SK-N-SH treated with all-trans-retinoic acid at 6 μM for 48 hours (cell line): ENCODE results near the gene LCP1.

Experiments used
- ATAC-seq: fragments of 200-7000 bp; cut with Tn5 transposase; 3 replicates; pipeline ENCODE4 v1.9.1; 2020; ENCODE audit warnings: mild to moderate bottlenecking, moderate library complexity
- ARNTL ChIP-seq: fragments of 450-650 bp; formaldehyde crosslinking; IDR thresholded peaks from 2 replicates; pipeline ENCODE4 v1.5.0; 2020; ENCODE audit warnings: low read depth, mild to moderate bottlenecking, moderate library complexity, borderline replicate concordance
- BACH2 ChIP-seq: fragments of 250-450 bp; sonication (Bioruptor Pico); IDR thresholded peaks from 2 replicates; pipeline ENCODE4 v1.9.0; 2021; ENCODE audit warnings: mild to moderate bottlenecking, borderline replicate concordance
- CSDC2 ChIP-seq: fragments of 250-450 bp; sonication (Bioruptor Pico); IDR thresholded peaks from 2 replicates; pipeline ENCODE4 v1.5.0; 2020; ENCODE audit warnings: mild to moderate bottlenecking, moderate library complexity
- ESRRG ChIP-seq: fragments of 250-450 bp; sonication (Bioruptor Pico); IDR thresholded peaks from 2 replicates; pipeline ENCODE4 v1.6.1; 2021; ENCODE audit warnings: mild to moderate bottlenecking
- GLIS3 ChIP-seq: fragments of 250-450 bp; sonication (Bioruptor Pico); IDR thresholded peaks from 2 replicates; pipeline ENCODE4 v1.5.0; 2020; ENCODE audit warnings: mild to moderate bottlenecking, moderate library complexity
- ISL1 ChIP-seq: fragments of 250-450 bp; sonication (Bioruptor Pico); IDR thresholded peaks from 2 replicates; pipeline ENCODE4 v2.1.2; 2022; ENCODE audit warnings: mild to moderate bottlenecking, moderate library complexity
- OSR1 ChIP-seq: fragments of 250-450 bp; sonication (Bioruptor Pico); IDR thresholded peaks from 2 replicates; pipeline ENCODE4 v1.8.0; 2022; ENCODE audit warnings: moderate library complexity, mild to moderate bottlenecking, inconsistent platforms
- PPARA ChIP-seq: fragments of 250-450 bp; sonication (Bioruptor Pico); IDR thresholded peaks from 2 replicates; pipeline ENCODE4 v1.5.0; 2020; ENCODE audit warnings: mild to moderate bottlenecking, borderline replicate concordance
- SNAI2 ChIP-seq: fragments of 250-450 bp; sonication (Bioruptor Pico); IDR thresholded peaks from 2 replicates; pipeline ENCODE4 v1.5.0; 2020; ENCODE audit warnings: mild to moderate bottlenecking, moderate library complexity
- TCF4 ChIP-seq: fragments of 250-450 bp; sonication (Bioruptor Pico); IDR thresholded peaks from 2 replicates; pipeline ENCODE4 v1.8.0; 2021; ENCODE audit warnings: mild to moderate bottlenecking, moderate library complexity, borderline replicate concordance
- TOX ChIP-seq: fragments of 250-450 bp; sonication (Bioruptor Pico); IDR thresholded peaks from 2 replicates; pipeline ENCODE4 v1.8.0; 2021; ENCODE audit warnings: mild to moderate bottlenecking, moderate library complexity, borderline replicate concordance
- ZC3H10 ChIP-seq: fragments of 250-450 bp; sonication (Bioruptor Pico); IDR thresholded peaks from 2 replicates; pipeline ENCODE4 v1.5.1; 2021; ENCODE audit warnings: mild to moderate bottlenecking, moderate library complexity
- ZFP3 ChIP-seq: fragments of 250-450 bp; sonication (Bioruptor Pico); IDR thresholded peaks from 2 replicates; pipeline ENCODE4 v1.5.0; 2020; ENCODE audit warnings: mild to moderate bottlenecking, moderate library complexity
- ZFP30 ChIP-seq: fragments of 450-650 bp; formaldehyde crosslinking; IDR thresholded peaks from 2 replicates; pipeline ENCODE4 v1.5.0; 2022; ENCODE audit warnings: mild to moderate bottlenecking, moderate library complexity
- ZNF565 ChIP-seq: fragments of 450-650 bp; formaldehyde crosslinking; conservative IDR thresholded peaks from 2 replicates; pipeline ENCODE4 v1.5.0; 2020; ENCODE audit warnings: low read depth, mild to moderate bottlenecking, moderate library complexity
- ZNF70 ChIP-seq: fragments of 450-650 bp; formaldehyde crosslinking; IDR thresholded peaks from 2 replicates; pipeline ENCODE4 v1.5.0; 2020; ENCODE audit warnings: mild to moderate bottlenecking, moderate library complexity
- ZNF8 ChIP-seq: fragments of 450-650 bp; formaldehyde crosslinking; IDR thresholded peaks from 2 replicates; pipeline ENCODE4 v1.5.0; 2020; ENCODE audit warnings: mild to moderate bottlenecking, moderate library complexity
- TF ChIP-seq, protein P1 (sequence below): fragments of 250-450 bp; sonication (Bioruptor Pico); IDR thresholded peaks from 2 replicates; pipeline ENCODE4 v1.8.0; 2020; ENCODE audit warnings: mild to moderate bottlenecking, moderate library complexity, borderline replicate concordance
- TF ChIP-seq, protein P2 (sequence below): fragments of 250-450 bp; sonication (Bioruptor Pico); IDR thresholded peaks from 2 replicates; pipeline ENCODE4 v1.8.0; 2021; ENCODE audit warnings: low read depth, mild to moderate bottlenecking, moderate library complexity, borderline replicate concordance
- TF ChIP-seq, protein P3 (sequence below): fragments of 250-450 bp; sonication (Bioruptor Pico); IDR thresholded peaks from 2 replicates; pipeline ENCODE4 v1.5.0; 2020; ENCODE audit warnings: mild to moderate bottlenecking, moderate library complexity
- TF ChIP-seq, protein P4 (sequence below): fragments of 250-450 bp; sonication (Bioruptor Pico); IDR thresholded peaks from 2 replicates; pipeline ENCODE4 v1.5.1; 2020; ENCODE audit warnings: low read depth, mild to moderate bottlenecking, moderate library complexity

Gene LCP1

DNA sequence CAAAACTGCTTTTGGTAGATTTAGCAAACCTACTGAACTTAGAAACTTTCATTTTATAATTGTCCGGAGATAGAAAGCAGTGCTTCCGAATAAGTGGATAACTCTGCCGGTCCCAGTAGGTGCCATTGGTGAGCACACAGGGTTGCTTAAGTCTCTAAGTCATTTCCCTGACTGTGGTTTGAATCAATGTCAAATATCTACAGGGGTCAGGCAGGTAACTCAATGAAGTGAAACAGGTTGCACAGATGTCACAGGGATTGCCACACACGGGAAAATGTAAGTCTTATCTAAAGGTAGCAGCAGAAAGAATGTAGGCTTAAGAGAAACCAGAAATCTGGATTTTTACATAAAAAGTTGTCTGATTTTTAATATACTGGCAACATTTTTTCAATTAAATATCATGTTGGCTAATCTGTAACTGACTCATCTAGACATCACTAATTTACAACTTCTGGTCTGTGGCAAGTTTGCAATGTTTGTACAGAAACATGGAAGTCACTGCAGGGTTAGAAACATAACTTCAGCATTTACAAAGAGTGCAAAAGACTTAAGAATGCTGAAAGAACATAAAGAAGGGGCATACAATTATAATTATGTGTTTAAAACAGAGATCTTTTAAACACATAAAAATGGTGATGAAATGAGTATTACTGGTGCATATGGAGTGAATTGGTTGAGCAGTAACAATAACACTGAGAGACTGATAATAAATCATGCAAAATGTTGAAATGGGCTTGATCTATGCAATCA, 15.5 kb upstream of the LCP1 start:
- TF ChIP-seq, protein P1, sequence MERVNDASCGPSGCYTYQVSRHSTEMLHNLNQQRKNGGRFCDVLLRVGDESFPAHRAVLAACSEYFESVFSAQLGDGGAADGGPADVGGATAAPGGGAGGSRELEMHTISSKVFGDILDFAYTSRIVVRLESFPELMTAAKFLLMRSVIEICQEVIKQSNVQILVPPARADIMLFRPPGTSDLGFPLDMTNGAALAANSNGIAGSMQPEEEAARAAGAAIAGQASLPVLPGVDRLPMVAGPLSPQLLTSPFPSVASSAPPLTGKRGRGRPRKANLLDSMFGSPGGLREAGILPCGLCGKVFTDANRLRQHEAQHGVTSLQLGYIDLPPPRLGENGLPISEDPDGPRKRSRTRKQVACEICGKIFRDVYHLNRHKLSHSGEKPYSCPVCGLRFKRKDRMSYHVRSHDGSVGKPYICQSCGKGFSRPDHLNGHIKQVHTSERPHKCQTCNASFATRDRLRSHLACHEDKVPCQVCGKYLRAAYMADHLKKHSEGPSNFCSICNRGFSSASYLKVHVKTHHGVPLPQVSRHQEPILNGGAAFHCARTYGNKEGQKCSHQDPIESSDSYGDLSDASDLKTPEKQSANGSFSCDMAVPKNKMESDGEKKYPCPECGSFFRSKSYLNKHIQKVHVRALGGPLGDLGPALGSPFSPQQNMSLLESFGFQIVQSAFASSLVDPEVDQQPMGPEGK (CRISPR knock-in tag): no peak
- TF ChIP-seq ZNF565 (CRISPR knock-in tag) (no peak), TCF4 (CRISPR knock-in tag) (no peak), ZFP30 (CRISPR knock-in tag) (no peak), ZFP3 (no peak), ZNF70 (CRISPR knock-in tag) (no peak), OSR1 (CRISPR knock-in tag) (no peak), BACH2 (CRISPR knock-in tag) (no peak), ZC3H10 (no peak)
- TF ChIP-seq, protein P2, sequence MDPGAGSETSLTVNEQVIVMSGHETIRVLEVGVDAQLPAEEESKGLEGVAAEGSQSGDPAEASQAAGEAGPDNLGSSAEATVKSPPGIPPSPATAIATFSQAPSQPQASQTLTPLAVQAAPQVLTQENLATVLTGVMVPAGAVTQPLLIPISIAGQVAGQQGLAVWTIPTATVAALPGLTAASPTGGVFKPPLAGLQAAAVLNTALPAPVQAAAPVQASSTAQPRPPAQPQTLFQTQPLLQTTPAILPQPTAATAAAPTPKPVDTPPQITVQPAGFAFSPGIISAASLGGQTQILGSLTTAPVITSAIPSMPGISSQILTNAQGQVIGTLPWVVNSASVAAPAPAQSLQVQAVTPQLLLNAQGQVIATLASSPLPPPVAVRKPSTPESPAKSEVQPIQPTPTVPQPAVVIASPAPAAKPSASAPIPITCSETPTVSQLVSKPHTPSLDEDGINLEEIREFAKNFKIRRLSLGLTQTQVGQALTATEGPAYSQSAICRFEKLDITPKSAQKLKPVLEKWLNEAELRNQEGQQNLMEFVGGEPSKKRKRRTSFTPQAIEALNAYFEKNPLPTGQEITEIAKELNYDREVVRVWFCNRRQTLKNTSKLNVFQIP (CRISPR knock-in tag): no peak
- TF ChIP-seq, protein P3, sequence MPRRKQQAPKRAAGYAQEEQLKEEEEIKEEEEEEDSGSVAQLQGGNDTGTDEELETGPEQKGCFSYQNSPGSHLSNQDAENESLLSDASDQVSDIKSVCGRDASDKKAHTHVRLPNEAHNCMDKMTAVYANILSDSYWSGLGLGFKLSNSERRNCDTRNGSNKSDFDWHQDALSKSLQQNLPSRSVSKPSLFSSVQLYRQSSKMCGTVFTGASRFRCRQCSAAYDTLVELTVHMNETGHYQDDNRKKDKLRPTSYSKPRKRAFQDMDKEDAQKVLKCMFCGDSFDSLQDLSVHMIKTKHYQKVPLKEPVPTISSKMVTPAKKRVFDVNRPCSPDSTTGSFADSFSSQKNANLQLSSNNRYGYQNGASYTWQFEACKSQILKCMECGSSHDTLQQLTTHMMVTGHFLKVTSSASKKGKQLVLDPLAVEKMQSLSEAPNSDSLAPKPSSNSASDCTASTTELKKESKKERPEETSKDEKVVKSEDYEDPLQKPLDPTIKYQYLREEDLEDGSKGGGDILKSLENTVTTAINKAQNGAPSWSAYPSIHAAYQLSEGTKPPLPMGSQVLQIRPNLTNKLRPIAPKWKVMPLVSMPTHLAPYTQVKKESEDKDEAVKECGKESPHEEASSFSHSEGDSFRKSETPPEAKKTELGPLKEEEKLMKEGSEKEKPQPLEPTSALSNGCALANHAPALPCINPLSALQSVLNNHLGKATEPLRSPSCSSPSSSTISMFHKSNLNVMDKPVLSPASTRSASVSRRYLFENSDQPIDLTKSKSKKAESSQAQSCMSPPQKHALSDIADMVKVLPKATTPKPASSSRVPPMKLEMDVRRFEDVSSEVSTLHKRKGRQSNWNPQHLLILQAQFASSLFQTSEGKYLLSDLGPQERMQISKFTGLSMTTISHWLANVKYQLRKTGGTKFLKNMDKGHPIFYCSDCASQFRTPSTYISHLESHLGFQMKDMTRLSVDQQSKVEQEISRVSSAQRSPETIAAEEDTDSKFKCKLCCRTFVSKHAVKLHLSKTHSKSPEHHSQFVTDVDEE (CRISPR knock-in tag): no peak
- ATAC-seq: no peak

DNA sequence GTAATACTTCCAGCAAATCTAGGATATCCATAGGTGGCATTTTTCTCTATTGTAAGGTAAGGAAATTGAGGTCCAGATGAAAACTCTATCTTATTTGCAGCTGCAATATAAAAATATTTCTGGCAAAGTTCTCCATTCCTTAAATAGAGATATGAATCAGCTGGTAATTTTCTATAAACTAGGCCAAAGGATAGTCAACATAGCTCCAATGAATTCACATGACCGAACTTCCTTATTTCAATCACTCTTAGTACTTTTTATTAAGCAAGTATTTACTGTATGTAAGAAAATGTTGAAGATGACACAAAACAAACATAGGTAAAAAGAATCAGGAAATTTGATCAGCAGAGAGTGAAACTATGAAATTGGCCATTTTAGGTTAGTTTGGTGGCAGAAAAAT, 13.0 kb upstream of the LCP1 start:
- TF ChIP-seq TCF4 (CRISPR knock-in tag): no peak
- TF ChIP-seq GLIS3: no peak
- no peak for TF ChIP-seq ZNF70 (CRISPR knock-in tag)
- TF ChIP-seq PPARA (CRISPR knock-in tag): no peak
- no peak for TF ChIP-seq ZNF565 (CRISPR knock-in tag)
- TF ChIP-seq, protein P3 (CRISPR knock-in tag): no peak
- no peak for TF ChIP-seq BACH2 (CRISPR knock-in tag)
- TF ChIP-seq CSDC2 (CRISPR knock-in tag): no peak
- no peak for TF ChIP-seq ARNTL (CRISPR knock-in tag)
- TF ChIP-seq SNAI2 (CRISPR knock-in tag): no peak
- TF ChIP-seq ESRRG: no peak
- no peak for TF ChIP-seq TOX (CRISPR knock-in tag)
- TF ChIP-seq, protein P2 (CRISPR knock-in tag): no peak
- no peak for TF ChIP-seq ISL1 (CRISPR knock-in tag)
- no peak for TF ChIP-seq ZNF8 (CRISPR knock-in tag)
- TF ChIP-seq, protein P4, sequence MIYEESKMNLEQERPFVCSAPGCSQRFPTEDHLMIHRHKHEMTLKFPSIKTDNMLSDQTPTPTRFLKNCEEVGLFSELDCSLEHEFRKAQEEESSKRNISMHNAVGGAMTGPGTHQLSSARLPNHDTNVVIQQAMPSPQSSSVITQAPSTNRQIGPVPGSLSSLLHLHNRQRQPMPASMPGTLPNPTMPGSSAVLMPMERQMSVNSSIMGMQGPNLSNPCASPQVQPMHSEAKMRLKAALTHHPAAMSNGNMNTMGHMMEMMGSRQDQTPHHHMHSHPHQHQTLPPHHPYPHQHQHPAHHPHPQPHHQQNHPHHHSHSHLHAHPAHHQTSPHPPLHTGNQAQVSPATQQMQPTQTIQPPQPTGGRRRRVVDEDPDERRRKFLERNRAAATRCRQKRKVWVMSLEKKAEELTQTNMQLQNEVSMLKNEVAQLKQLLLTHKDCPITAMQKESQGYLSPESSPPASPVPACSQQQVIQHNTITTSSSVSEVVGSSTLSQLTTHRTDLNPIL: no peak
- TF ChIP-seq, protein P1 (CRISPR knock-in tag): no peak
- no peak for ATAC-seq
